Adrenal gland (tissue), 5 donors: ENCODE measurements around the gene IMPA2.

Experiments used
- POLR2A ChIP-seq, 2 donors: fragments of 450-650 bp; IDR thresholded peaks; one replicate each; pipeline ENCODE4 v1.6.1; 2017; ENCODE audit warnings: antibody characterized with exemption in 2 of 2, mild to moderate bottlenecking in 2 of 2, moderate library complexity in 1 of 2
- TF ChIP-seq, protein P1 (sequence below), 6 experiments: fragments of 450-650 bp in 4 of 6; fragments of 200-600 bp in 2 of 6; sonication (generic) in 1 of 6; IDR thresholded peaks; 1 replicate in 5 of 6; 2 replicates in 1 of 6; pipeline versions ENCODE4 v1.5.1 to v1.8.0; 2016 to 2021; ENCODE audit warnings: antibody characterized with exemption in 6 of 6, mild to moderate bottlenecking in 2 of 6, moderate library complexity in 1 of 6
- donor health status: DM: no; HTN: no; CAD: no.

DNA sequence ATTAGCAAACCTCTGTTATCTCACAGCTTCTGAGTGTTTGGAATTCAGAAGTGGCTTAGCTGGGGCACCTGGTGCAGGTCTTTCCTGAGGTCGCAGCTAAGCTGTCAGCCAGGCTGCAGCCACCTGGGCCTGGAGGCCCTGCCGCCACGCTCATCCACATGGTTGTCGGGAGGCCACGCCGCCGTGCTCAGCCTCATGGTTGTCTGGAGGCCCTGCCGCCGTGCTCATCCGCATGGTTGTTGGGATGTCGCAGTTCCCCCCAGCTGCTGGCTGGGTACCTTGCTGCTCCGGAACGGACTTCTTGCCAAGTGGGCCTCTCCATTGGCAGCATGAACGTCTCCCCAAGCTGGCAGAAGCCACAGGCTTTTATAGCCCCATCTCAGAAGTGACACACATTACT, 48.9 kb upstream of the IMPA2 start:
- no peak for TF ChIP-seq POLR2A (IDR thresholded peaks at IDR 0.05)
- TF ChIP-seq, protein P1, sequence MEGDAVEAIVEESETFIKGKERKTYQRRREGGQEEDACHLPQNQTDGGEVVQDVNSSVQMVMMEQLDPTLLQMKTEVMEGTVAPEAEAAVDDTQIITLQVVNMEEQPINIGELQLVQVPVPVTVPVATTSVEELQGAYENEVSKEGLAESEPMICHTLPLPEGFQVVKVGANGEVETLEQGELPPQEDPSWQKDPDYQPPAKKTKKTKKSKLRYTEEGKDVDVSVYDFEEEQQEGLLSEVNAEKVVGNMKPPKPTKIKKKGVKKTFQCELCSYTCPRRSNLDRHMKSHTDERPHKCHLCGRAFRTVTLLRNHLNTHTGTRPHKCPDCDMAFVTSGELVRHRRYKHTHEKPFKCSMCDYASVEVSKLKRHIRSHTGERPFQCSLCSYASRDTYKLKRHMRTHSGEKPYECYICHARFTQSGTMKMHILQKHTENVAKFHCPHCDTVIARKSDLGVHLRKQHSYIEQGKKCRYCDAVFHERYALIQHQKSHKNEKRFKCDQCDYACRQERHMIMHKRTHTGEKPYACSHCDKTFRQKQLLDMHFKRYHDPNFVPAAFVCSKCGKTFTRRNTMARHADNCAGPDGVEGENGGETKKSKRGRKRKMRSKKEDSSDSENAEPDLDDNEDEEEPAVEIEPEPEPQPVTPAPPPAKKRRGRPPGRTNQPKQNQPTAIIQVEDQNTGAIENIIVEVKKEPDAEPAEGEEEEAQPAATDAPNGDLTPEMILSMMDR (IDR thresholded peaks at IDR 0.05), result no peak
